Iris pigment epithelial cell (primary cell): ENCODE results near the gene SMAD3.

ENCODE experiments used
- DNase-seq: peaks from one replicate; pipeline ENCODE4 v3.0.0-alpha.2; 2011; ENCODE audit warnings: low read depth

SMAD3 gene

GRCh38 chr15:67127965-67128364 lies 62.6 kb downstream of the SMAD3 start:
- peak; percentile 98 for DNase-seq

- no peak for DNase-seq
Observed at GRCh38 chr15:67130166-67130565, 64.8 kb downstream of the SMAD3 start.

- DNase-seq: peak; percentile 90
Observed at GRCh38 chr15:67130673-67131601, 65.5 kb downstream of the SMAD3 start.

DNA sequence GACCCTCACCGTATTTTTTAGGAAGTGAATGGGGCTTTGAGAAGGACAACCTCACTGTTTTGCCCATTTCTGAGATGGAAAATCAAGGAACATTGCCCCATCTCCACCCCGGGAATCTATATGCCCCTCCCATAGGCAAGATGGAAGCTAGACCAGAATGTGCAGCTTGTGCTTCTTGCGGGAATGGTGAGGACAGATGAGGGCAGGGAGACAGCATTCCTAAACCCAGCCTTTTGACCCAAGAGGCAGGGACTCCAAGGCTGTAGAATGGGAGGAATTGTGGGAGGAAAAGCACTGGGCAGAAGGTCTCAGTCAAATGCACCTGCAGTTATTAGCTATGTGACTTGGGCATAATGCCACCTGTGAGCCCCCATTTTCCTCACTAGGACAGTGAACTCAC lies 66.9 kb downstream of the SMAD3 start:
- no peak for DNase-seq

GRCh38 chr15:67133026-67133425 lies 67.6 kb downstream of the SMAD3 start:
- no peak for DNase-seq

DNA sequence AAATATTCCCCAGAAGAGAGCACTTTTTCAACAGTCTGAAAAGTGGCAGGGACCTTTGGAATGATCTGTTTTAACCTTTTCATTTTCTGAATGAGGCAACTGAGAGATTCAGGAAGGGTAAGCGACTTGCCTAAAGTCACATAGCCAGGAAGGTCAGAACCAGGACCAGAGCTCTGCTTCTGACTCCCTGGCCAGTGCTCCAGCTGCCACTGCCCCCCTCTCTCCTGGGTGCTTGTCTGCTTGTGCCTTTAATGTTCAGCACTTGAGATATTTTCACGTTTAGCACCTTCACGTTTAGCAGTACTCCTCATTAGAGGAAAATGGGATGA lies 68.3 kb downstream of the SMAD3 start:
- DNase-seq: no peak

DNA sequence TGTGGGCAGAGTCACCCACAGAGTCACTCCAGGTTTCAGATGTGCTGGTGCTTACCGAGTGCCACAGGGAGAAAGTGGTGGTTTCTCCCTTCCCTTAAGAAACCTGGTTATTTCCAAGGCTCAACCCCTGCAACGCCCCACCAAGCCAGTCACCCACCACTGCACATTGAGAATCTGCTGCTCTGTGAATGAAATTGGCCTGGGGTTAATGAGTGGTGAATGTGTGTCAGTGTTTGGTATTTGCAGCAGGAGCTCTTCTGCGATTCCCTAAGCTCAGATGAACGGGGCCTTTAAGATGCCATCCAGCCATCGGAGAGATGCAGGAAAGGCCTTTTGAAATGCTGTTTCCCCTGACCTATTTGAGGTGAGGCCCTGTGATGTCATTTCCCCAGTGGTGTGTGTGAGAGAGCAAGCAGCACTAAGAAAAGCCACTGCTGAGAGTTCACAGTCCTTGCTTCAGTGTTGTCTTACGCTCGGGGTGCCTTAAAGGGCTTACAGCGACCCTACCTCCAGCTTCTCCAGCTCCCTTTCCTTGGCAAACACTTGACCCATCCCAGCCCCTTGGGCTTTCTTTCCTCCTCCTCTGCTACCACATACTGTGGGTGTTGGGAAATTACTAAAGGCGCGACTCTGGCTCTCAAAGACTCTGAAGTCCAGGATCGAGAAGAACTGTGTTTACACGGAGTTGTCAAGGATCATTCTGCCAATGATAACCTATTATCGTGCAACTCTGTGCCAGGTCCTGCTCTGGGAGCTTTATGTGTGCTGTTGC lies 68.9 kb downstream of the SMAD3 start:
- DNase-seq: peak; percentile 88

DNA sequence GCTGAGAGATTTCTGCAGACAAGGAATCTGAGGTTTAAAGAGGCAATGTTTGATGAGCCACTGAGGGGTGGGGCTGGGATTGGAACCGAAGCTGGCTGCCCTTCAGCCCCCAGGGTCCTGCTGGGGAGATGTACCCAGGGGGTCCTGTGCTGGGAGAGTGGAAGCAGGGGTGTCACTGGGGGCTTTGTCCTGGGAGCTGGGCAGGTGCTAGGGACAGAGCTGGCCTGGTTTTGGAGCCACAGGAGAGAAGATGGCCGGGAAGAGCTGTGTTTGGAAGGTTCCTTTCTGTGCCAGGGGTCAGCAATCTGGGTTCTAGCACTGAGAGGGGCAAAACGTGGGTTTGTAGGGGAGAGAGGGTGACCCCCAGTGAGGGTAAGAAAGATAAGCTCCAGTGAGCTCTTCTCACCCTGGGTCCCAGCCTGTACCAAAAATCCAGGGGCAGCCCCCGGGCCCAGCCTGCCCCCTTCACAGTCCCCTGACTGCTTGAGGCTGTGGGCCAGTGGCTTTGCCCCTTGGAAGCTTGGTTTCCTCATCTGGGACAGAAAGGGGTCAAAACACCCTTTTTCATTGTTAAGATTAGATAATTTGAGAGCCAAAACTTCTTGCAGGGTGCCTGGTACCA lies 69.6 kb downstream of the SMAD3 start:
- DNase-seq: no peak

DNA sequence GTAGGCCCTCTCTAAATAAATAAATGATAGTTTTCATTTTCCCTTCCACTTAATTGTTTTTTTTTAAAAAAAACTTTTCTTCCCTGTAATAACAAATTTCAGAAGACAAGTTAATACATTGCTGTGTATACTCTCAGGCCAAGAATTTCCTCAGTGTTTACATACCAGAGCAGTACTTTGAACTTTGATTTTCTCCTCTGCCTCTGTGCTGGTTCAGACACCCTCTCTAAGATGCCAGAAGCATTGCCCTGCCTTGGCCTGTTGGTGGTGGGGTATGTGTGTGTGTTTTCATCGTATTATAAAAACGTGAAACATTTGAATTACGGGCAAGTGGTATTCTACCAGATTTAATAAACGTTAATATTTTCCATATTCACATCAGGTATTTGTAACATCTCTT lies 70.1 kb downstream of the SMAD3 start:
- peak; percentile 92 for DNase-seq

DNA sequence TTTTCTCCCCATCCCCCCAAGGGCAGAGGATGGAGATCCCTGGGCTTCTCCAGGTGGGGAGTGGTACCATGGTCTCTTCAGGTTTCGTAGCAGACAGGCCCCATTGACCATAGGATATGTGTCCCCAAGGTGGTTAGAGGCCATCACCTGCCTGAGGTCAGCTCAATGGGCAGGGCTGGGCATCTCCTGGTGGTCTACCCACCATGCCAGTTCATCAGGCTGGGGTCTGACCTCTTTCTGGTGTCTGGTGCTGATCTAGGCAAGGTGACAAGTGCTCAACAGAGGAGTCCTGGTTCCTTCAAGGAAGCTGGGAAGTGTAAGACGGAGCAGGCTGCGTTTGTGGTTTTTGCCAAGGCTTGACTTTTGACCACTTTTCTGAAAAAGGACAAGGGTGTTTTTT lies 71.4 kb downstream of the SMAD3 start:
- no peak for DNase-seq

DNA sequence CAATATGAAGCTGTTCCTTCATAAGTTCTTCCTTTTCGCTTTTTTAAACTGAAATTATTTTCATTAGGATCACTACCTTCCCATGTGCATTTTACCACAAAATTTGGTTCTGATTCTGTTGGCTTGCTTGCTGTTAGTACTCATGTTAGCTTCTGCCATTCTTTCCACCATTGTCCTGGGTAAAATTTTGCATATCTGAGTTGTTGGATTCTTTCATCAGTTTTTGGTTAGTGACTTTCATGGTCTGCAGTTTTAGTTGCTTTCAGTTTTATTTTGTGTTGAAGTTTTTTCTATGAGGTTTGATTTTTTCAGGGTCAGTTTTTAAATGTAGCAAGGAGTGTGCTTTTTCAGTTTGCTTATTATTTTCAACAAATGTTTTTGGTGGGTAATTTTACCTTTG lies 71.9 kb downstream of the SMAD3 start:
- DNase-seq: no peak

DNA sequence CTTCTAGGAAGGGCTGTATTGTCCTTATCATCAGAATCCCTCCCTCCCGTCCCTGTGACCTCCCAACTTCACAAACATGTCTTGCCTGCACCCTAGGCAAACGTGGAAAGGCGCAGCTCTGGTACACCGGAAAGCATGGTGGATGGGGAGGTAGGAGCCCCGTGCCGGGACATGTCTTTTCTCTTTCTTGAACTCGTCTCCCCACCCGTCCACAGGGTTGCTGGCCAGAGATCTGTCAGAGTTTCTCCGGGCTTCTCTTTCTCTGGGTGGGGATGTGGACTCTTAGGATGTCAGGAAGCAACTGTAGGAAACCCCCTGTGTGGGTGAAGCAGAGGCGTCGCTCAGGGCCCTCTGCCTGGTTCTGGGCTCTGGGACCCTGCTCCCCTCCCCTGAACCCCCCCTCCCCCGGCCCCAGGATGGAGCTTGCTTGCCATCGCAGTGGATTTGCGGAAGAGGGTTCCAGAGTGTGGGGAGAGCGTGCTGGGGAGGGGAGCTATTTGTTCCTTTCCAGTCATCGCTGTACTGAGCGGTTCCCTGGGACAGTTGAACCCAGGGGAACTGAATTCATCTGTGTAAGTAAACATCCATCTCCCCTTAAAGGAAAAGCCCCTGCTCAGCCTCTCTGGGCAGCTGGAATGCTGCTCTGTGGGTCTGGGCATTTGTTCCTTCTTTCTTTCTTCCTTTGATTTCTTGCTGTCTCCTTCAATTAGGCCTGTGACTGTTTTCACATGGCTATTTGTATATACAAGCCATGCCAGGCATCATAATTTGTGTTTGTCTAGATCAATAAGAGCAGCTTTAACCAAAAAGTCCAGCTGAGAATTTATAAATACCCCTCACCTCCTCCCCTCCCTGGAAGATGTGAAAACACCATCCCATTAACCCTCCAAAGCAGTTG lies 72.8 kb downstream of the SMAD3 start:
- DNase-seq: no peak

DNA sequence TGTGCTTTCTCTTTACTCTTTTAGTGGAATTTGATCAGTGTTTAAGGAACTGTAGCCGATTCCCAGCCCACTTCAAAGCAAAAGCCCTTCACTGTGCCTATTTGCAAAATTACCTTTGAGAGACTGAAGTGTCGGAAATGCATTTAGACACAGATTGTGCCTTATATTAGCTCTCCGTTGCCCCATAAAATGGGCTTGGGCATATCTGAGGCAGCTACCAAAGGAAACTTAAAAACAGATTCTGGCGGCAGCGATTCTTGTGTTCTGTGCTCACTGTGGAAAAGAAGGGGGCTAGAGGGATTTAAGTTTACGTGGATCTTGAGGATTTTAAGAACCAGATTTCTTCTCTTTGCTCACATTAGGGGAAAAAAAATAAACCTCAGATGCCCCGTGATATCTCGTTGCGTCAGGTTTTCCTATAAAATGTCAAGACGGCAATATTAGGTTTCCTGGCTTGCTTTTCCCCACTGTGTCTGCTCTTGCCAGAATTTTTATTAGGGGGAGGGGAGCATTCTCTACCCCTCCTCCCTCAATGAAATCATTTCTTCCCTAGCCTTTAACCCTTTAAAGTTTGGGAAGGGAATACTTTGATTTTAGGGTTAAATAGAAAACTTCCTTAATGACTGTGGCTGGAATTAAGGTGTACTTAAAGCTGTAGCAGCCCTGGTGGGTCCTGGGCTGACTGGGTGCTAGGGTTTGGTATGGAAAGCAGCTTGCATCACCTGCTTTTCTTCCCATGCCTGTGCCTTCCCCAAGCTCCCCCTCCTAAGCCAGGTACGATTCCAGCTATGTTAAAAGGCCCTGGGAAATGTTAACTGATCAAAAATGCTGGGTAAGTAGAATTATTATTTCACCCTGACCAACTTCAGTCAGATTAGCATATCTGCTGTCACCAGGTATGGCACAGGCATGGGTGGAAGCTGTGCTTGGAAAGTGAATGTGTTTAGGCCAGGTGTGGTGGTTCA lies 73.8 kb downstream of the SMAD3 start:
- DNase-seq: peak; percentile 61

GRCh38 chr15:67140078-67140833 lies 74.9 kb downstream of the SMAD3 start:
- DNase-seq: no peak

DNA sequence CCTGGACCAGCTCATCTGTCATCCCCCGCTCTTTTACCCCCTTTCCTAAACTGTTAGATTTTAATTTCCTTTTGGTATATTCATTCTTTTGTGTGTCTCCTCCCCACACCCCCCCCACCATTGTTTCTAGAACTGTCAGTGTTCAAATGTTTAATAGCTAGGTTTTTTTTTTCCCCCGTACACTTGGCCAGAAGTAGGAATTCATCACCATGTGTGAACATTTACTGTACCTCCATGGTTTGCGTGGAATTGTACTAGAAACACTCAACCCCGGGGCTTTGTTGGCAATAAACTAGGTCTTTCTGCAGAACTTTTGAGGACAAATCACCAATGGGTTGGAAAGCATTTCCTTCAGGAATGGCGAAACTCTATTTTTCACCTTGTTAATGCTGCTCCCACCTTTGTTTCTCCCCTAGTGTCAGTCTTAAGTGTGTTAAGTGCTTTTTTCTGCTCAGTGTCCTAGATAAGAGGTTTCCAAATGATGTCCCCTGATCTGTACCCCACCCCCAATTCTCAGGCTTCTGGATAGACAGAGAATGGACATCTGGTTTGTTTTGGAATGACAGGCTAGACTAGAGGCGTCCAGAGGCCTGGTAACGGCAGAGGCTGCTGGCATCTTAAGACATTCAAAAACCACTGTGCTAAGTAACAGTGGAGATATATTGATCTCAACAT lies 76.8 kb downstream of the SMAD3 start:
- no peak for DNase-seq

DNA sequence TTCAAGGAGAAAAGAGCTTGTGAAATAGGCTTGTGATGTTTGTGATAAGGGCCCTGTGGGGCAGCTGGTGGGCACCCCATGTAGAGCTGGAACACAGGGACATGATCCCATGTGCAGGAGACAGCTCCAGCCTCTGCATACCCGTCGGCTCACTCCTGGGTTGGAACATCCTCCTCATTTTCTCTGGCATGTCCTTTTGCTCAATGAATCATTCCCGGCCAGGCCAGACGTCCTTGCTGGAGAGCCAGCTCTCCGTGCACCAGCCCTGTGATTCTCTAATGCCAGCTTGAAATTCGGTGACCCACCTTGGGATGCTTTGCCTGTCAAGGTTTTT lies 77.3 kb downstream of the SMAD3 start:
- peak; percentile 85 for DNase-seq

GRCh38 chr15:67143646-67144045 lies 78.2 kb downstream of the SMAD3 start:
- no peak for DNase-seq

DNA sequence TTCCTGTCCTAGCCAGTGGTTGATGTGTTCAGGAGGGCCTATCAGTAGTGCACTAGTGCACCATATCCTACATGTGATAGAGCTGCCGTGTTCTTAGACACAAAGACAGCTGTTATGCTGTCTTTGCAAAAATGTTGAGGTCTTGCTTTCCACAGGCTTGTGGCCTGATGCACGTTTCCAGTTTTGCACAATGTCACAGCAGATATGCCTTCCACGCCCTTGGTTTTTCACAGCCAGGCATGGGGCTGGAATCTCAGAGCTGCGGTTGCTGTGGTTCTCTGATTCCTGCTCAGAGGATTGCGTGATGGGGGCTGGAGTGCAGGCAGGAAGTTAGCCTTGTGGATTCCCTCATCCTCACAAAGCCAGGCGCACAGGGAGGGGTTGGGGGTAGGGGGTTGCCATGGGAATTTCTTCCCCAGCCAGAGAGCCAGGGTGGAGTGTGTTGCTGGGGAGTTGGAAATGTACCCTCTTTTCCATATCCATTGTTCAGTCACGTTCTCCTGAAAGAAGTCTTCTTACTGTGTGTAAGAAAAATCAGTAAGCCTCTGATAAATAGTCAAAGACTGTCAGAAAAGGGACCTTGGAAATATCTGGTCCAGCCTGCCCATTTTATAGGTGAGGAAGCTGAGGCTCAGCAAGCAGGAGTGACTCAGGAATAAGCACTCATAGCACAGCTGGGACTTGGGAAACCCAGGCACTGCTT lies 79.4 kb downstream of the SMAD3 start:
- peak; percentile 98 for DNase-seq

- DNase-seq: no peak
Observed at GRCh38 chr15:67145312-67145610, 79.9 kb downstream of the SMAD3 start.
